Measurements from ENCODE around the gene TMEM272.

DNA sequence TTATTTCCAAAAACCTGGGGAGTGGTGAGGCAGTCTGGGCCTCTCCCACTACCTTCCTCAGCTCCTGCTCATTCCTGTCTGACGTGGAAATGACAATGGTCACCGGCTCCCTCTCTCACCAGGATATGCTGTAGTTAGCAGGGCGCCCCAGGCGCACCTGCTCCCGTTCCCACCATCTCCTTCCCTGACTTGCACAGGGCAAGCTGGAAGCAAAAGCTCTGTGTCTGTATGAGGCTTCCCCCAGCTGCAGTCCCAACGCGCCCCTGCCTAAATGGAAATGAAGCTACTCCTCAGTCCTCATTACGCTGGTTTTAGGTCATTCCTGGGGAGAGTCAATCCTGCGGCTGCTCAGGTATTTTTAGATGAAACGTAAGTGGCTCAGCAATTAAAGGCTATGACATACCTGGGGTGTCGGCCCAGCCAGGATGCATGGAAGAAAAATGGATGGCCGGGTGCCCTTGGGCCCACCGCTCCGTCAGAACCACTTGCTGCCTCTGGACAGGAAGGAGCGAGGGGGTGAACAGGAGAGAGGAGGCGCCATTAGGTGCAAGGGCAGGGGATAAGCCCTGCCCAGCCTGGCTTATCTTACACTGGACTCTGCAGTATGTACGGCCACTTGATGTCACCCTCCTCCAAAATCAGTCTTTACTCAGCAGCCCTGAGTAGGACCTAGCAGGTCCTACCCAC is 73.4 kb downstream of the TMEM272 start:
- TF ChIP-seq CTCF (IDR thresholded peaks at IDR 0.05) (no peak), EZH2 (IDR thresholded peaks at IDR 0.05) (no peak), EZH2phosphoT487 (IDR thresholded peaks at IDR 0.05) (no peak)
